CD1c-positive myeloid dendritic cell (primary cell): ENCODE data around the gene LAGE3.

Experiments used
- DNase-seq: peaks from one replicate; pipeline ENCODE4 v3.0.0-alpha.2; 2016; ENCODE audit errors: extremely low spot score

The LAGE3 gene

GRCh38 chrX:154458116-154458953 is 20.7 kb downstream of the LAGE3 start, which contains the start of gene PLXNA3:
TSS of gene PLXNA3 (plus strand) at chrX:154458281. CDS start at chrX:154460184, 1,903 bp downstream.
- DNase-seq = peak; percentile 71

- peak; percentile 45 for DNase-seq
These were observed 21.5 kb downstream of the LAGE3 start for GRCh38 chrX:154457491-154458115.

GRCh38 chrX:154452823-154453222 is 26.3 kb downstream of the LAGE3 start:
- no peak for DNase-seq

GRCh38 chrX:154450312-154450711 is 28.8 kb downstream of the LAGE3 start:
- no peak for DNase-seq

GRCh38 chrX:154449618-154450017 is 29.5 kb downstream of the LAGE3 start:
- DNase-seq = no peak

- no peak for DNase-seq
These were observed 30.6 kb downstream of the LAGE3 start for GRCh38 chrX:154448484-154448883.

GRCh38 chrX:154446430-154446829 is 32.7 kb downstream of the LAGE3 start:
- no peak for DNase-seq

GRCh38 chrX:154445776-154446175 is 33.3 kb downstream of the LAGE3 start:
- DNase-seq = no peak

GRCh38 chrX:154444755-154445246 is 34.3 kb downstream of the LAGE3 start:
- DNase-seq = no peak

GRCh38 chrX:154443992-154444754 is 34.9 kb downstream of the LAGE3 start, which contains the start of gene FAM50A:
TSS of gene FAM50A (plus strand) at chrX:154444141. CDS start at chrX:154444236, 95 bp downstream.
- DNase-seq = peak; percentile 81

- DNase-seq = no peak
These were observed 35.6 kb downstream of the LAGE3 start for GRCh38 chrX:154443479-154443910.

- DNase-seq = no peak
These were observed 36.9 kb downstream of the LAGE3 start for GRCh38 chrX:154441984-154442707.

GRCh38 chrX:154441564-154441963 is 37.5 kb downstream of the LAGE3 start:
- no peak for DNase-seq

- DNase-seq = no peak
These were observed 38.3 kb downstream of the LAGE3 start for GRCh38 chrX:154440623-154441357.

GRCh38 chrX:154439841-154440240 is 39.2 kb downstream of the LAGE3 start:
- no peak for DNase-seq

- DNase-seq = no peak
These were observed 40.8 kb downstream of the LAGE3 start for GRCh38 chrX:154437971-154438893.

- peak; percentile 49 for DNase-seq
These were observed 41.9 kb downstream of the LAGE3 start, which contains the start of gene GDI1 for GRCh38 chrX:154436983-154437752. TSS of gene GDI1 (plus strand) at chrX:154437154. CDS start at chrX:154437255, 101 bp downstream.

GRCh38 chrX:154436374-154436982 is 42.6 kb downstream of the LAGE3 start:
- DNase-seq = peak; percentile 48
